HepG2 (cell line): Measurements from ENCODE around the gene KIF25.

Experiments
- ARID2 ChIP-seq: sonication (generic); formaldehyde crosslinking; IDR thresholded peaks from 2 replicates; pipeline ENCODE4 v1.8.1; 2022; ENCODE audit warnings: mild to moderate bottlenecking, missing genetic modification reagents, borderline replicate concordance
- EP300 ChIP-seq, 3 experiments: sonication (generic) in 1 of 3; formaldehyde crosslinking in 1 of 3; IDR thresholded peaks; 2 replicates each; pipeline versions ENCODE4 v1.5.1 to v1.6.1; 2011 to 2020; ENCODE audit warnings: low read depth in 2 of 3, low read length in 2 of 3, borderline replicate concordance in 1 of 3, improper control_type of control experiment in 1 of 3, mild to moderate bottlenecking in 1 of 3, missing genetic modification reagents in 1 of 3, moderate library complexity in 1 of 3
- FIP1L1 ChIP-seq: fragments of 200-400 bp; formaldehyde crosslinking; IDR thresholded peaks from 2 replicates; pipeline ENCODE4 v1.6.1; 2018; ENCODE audit warnings: low read depth, mild to moderate bottlenecking, low read length, moderate library complexity, borderline replicate concordance; ENCODE audit not compliant: insufficient read depth
- KDM6A ChIP-seq: IDR thresholded peaks from 2 replicates; pipeline ENCODE4 v1.6.1; 2016; ENCODE audit warnings: low read depth
- MXD4 ChIP-seq: IDR thresholded peaks from 2 replicates; pipeline ENCODE4 v1.6.1; 2016; ENCODE audit warnings: mild to moderate bottlenecking, missing biosample characterization, missing genetic modification reagents
- POLR2A ChIP-seq, 2 experiments: IDR thresholded peaks; 2 replicates each; pipeline ENCODE4 v1.6.1; 2011; ENCODE audit warnings: low read depth in 2 of 2, low read length in 2 of 2, mild to moderate bottlenecking in 1 of 2, moderate library complexity in 1 of 2; ENCODE audit not compliant: insufficient read depth in 1 of 2
- POLR2AphosphoS5 ChIP-seq: IDR thresholded peaks from 2 replicates; pipeline ENCODE4 v1.6.1; 2012; ENCODE audit warnings: low read depth, low read length
- PTBP1 ChIP-seq: fragments of 200-400 bp; formaldehyde crosslinking; IDR thresholded peaks from 2 replicates; pipeline ENCODE4 v1.6.1; 2018; ENCODE audit warnings: low read length, low read depth; ENCODE audit not compliant: poor library complexity, severe bottlenecking
- ZBTB3 ChIP-seq: sonication (generic); formaldehyde crosslinking; IDR thresholded peaks from 2 replicates; pipeline ENCODE4 v1.4.0; 2020; ENCODE audit warnings: low read depth, mild to moderate bottlenecking, moderate library complexity, missing genetic modification reagents, borderline replicate concordance
- ZNF333 ChIP-seq: sonication (generic); formaldehyde crosslinking; IDR thresholded peaks from 2 replicates; pipeline ENCODE4 v1.4.0; 2020; ENCODE audit warnings: mild to moderate bottlenecking, missing genetic modification reagents, borderline replicate concordance
- TF ChIP-seq, protein P1 (sequence below), 2 experiments: IDR thresholded peaks; 2 replicates each; pipeline ENCODE4 v1.6.1; 2011 to 2012; ENCODE audit warnings: low read length in 2 of 2, borderline replicate concordance in 1 of 2, low read depth in 1 of 2, mild to moderate bottlenecking in 1 of 2, moderate library complexity in 1 of 2
- TF ChIP-seq, protein P2 (sequence below): sonication (generic); formaldehyde crosslinking; IDR thresholded peaks from 2 replicates; pipeline ENCODE4 v1.5.0; 2020; ENCODE audit warnings: mild to moderate bottlenecking, missing genetic modification reagents, moderate library complexity
- TF ChIP-seq, protein P3 (sequence below): sonication (generic); formaldehyde crosslinking; conservative IDR thresholded peaks from 2 replicates; pipeline ENCODE4 v1.4.0; 2020; ENCODE audit warnings: missing genetic modification reagents

DNA sequence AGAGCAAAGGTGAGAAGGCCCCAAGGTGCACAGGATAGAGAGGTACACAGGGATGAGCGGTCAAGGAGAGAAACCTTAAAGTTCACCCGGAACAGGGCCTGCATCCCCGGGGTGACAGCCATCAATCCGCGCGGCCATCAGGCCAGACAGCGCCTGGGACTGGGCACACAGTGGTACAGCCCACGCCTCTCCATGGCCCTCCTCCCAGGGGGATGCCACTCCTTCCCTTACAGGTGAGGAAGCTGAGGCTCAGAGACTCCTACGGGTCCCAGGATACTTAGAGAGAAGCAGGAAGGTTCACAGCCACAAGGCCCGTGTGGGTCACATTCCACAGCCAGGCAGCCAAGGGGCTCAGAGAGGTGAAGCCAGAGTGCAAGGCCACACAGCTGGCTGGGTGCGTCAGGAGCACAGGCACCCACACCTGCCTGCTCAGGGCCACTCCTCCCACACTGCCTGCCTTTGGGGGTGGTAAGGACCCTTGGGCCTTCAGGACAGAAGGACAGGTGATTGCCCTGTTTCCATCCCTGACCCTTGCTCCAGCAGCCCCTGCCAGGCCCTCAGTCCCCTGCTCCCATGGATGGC lies 66.8 kb downstream of the KIF25 start:
- TF ChIP-seq PTBP1: no peak
- no peak for TF ChIP-seq ZNF333
- no peak for TF ChIP-seq FIP1L1
- no peak for TF ChIP-seq MXD4
- TF ChIP-seq, protein P1, sequence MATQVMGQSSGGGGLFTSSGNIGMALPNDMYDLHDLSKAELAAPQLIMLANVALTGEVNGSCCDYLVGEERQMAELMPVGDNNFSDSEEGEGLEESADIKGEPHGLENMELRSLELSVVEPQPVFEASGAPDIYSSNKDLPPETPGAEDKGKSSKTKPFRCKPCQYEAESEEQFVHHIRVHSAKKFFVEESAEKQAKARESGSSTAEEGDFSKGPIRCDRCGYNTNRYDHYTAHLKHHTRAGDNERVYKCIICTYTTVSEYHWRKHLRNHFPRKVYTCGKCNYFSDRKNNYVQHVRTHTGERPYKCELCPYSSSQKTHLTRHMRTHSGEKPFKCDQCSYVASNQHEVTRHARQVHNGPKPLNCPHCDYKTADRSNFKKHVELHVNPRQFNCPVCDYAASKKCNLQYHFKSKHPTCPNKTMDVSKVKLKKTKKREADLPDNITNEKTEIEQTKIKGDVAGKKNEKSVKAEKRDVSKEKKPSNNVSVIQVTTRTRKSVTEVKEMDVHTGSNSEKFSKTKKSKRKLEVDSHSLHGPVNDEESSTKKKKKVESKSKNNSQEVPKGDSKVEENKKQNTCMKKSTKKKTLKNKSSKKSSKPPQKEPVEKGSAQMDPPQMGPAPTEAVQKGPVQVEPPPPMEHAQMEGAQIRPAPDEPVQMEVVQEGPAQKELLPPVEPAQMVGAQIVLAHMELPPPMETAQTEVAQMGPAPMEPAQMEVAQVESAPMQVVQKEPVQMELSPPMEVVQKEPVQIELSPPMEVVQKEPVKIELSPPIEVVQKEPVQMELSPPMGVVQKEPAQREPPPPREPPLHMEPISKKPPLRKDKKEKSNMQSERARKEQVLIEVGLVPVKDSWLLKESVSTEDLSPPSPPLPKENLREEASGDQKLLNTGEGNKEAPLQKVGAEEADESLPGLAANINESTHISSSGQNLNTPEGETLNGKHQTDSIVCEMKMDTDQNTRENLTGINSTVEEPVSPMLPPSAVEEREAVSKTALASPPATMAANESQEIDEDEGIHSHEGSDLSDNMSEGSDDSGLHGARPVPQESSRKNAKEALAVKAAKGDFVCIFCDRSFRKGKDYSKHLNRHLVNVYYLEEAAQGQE (IDR thresholded peaks at IDR 0.05; ENCODE audit: borderline replicate concordance in 1 of 2, low read depth in 1 of 2, low read length in 2 of 2): no peak
- TF ChIP-seq KDM6A (CRISPR knock-in tag): no peak
- no peak for TF ChIP-seq POLR2AphosphoS5
- TF ChIP-seq ARID2 (CRISPR knock-in tag): no peak
- TF ChIP-seq, protein P2, sequence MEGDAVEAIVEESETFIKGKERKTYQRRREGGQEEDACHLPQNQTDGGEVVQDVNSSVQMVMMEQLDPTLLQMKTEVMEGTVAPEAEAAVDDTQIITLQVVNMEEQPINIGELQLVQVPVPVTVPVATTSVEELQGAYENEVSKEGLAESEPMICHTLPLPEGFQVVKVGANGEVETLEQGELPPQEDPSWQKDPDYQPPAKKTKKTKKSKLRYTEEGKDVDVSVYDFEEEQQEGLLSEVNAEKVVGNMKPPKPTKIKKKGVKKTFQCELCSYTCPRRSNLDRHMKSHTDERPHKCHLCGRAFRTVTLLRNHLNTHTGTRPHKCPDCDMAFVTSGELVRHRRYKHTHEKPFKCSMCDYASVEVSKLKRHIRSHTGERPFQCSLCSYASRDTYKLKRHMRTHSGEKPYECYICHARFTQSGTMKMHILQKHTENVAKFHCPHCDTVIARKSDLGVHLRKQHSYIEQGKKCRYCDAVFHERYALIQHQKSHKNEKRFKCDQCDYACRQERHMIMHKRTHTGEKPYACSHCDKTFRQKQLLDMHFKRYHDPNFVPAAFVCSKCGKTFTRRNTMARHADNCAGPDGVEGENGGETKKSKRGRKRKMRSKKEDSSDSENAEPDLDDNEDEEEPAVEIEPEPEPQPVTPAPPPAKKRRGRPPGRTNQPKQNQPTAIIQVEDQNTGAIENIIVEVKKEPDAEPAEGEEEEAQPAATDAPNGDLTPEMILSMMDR: no peak
- TF ChIP-seq, protein P3, sequence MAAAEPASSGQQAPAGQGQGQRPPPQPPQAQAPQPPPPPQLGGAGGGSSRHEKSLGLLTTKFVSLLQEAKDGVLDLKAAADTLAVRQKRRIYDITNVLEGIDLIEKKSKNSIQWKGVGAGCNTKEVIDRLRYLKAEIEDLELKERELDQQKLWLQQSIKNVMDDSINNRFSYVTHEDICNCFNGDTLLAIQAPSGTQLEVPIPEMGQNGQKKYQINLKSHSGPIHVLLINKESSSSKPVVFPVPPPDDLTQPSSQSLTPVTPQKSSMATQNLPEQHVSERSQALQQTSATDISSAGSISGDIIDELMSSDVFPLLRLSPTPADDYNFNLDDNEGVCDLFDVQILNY (CRISPR knock-in tag): no peak
- TF ChIP-seq EP300 (IDR thresholded peaks at IDR 0.05; ENCODE audit: low read depth in 2 of 2, low read length in 2 of 2): no peak
- TF ChIP-seq EP300 (CRISPR knock-in tag; IDR thresholded peaks at IDR 0.05; ENCODE audit: borderline replicate concordance): no peak
- no peak for TF ChIP-seq POLR2A (IDR thresholded peaks at IDR 0.05; ENCODE audit: insufficient read depth in 1 of 2, low read depth in 2 of 2, low read length in 2 of 2)
- TF ChIP-seq ZBTB3: no peak
